ENCODE data around the gene PRRC1.

Gene PRRC1

DNA sequence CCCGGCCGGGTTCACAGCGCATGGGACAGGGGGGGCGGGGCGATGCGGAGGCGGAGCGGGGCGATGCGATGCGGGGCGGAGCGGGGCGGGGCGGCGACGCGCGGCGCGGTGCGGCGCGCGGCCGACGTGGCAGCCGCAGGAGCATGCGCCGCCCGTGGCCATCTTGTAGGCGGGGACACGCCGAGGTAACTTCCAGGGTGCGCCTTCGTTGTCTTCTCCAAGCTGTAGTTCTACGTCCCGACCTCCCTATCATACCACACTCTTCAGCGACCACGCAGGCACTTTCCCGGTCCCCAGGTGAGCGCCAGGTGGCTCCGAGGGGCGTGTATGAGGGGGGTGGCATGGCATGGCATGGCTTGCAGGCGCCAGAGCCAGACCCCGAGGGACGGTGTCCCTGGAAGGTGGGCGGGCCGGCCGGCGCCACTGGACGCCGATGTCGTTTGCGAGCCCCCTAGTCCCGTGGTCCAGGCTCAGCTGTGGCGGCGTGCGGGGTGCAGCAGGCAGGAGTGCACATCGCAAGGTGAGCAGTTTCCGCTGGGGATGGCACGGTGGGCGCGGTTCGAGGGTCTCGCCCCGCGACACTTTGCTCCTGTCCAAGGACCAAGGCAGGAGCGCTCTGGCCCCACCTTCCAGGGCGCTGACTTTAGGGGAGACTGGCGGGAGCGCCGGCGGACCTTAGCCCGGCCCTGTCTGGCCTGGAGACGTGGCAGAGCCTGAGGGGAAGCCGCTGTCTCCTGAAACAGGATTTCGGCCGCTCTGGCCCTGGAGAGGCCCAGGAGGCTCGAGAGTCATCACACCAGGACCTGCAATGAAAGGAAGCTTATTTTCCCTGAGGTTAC lies at the start of gene PRRC1:
Gene PRRC1, plus strand, starts transcription at position 161 of the 839 bp plus-strand sequence. CDS start 5,840 bp downstream, outside the sequence.
- H3K27ac ChIP-seq, result peak within 1 kb of the TSS; percentile 31 to 95 (median 87)

DNA sequence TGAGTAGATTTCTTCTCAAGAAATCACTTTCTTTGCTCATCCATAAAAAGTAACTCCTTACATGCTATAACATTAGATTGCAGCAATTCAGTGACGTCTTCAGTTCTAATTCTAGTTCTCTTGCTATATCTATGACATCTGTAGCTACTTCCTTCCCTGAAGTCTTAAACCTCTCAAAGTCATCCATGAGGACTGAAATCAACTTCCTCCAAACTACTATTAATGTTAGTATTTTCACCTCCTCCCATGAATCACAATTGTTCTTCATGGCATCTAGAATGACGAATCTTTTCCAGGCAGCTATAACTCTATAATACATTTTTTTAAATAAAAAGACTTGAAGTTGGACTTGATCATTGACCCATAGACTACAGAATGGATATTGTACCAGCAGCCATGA lies 46.2 kb upstream of the PRRC1 start:
- no peak overlapping the region for H3K27ac ChIP-seq
- no peak overlapping the region for H3K4me3 ChIP-seq

More for the DNA sequence above, at the start of gene PRRC1:
- peak within 1 kb of the TSS; percentile 86 to 100 (median 98) for H3K4me3 ChIP-seq

- no peak overlapping the region for H3K4me3 ChIP-seq
- no peak overlapping the region for H3K27ac ChIP-seq
These were observed 44.7 kb upstream of the PRRC1 start for GRCh38 chr5:127472700-127473099.

DNA sequence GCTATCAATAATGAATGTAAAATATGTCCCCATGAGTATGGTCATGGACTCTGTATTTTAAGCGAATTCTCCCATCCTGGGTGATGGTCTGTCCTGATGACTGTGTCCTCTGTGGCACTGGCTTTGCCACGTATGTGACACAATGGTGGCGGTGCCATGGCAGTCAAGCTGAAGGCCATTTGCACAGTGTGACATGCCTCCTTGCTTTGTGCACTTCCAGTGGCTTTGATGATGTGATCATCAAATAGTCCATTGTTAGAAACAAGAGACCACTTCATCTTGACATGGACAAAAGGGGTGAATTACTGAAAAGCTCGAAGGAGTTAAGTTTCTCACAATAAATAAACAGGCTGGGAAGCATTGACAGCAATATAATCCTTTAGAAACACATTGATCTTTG lies 31.0 kb upstream of the PRRC1 start:
- Histone ChIP-seq H3K27ac (no peak overlapping the region), H3K4me3 (no peak overlapping the region)

DNA sequence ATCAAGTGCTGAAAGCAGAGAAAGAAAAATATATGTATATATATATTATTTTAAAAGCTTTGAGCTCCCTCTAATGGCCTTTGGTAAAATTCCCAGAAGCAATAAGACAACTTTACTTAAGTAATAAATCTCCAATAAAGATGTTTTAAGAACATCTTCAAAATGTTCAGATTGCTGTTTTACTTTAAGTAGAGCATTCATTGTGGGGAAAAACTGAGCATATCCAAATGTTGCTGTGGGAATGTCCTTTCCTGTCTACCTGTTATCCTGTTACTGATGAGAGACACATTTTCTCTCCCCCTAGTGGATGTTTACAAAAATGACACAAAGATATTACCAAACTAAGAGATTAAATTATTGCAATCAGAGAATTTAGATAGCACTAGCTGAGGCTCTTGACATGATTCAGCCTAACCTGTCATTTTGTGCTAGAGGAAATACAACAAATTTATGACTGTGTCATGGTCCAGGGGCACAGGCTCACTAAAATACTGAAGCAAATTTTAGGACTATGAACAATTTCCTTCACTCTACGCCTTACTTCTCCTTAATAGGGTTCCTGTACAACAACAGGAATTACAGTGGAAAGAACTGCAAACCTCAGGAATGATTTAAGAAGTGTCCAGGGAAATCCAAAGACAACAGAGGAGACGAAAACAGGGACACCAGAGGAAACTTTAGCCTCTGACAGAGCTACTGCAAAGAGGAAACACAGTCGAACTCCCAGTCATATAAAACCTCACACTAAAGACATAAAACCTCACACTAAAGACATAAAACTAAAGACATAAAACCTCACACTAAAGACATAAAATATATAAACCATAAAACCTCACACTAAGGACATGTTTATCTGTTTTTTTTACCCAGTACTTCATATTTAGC lies 24.3 kb upstream of the PRRC1 start:
- no peak overlapping the region for H3K4me3 ChIP-seq
- no peak overlapping the region for H3K27ac ChIP-seq

GRCh38 chr5:127498548-127498947 lies 18.9 kb upstream of the PRRC1 start:
- H3K27ac ChIP-seq, result no peak overlapping the region

GRCh38 chr5:127505905-127506304 lies 11.5 kb upstream of the PRRC1 start:
- no peak overlapping the region for H3K27ac ChIP-seq

More at GRCh38 chr5:127498548-127498947, 18.9 kb upstream of the PRRC1 start:
- no peak overlapping the region for H3K4me3 ChIP-seq

DNA sequence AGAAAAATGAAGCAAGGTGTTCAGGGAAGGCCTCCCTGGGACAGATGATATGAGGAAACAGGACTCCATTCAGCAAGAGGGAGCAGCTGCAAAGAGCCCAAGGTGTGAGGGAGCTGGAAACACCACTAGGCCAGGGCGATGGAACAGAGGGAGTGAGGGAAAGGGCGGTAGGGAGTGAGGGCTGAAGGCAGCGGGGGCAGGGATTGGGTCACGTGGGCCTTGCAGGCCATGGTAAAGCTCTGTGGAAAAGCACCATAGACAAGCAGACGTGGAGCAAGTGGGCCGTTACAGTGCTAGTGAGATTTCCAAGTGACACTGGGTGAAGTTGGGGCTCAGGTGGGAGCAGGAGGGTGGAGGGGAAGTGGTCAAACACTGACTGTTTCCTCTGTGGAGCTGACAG lies 10.8 kb upstream of the PRRC1 start:
- Histone ChIP-seq H3K4me3 (no peak overlapping the region), H3K27ac (no peak overlapping the region)

More at GRCh38 chr5:127505905-127506304, 11.5 kb upstream of the PRRC1 start:
- no peak overlapping the region for H3K4me3 ChIP-seq

DNA sequence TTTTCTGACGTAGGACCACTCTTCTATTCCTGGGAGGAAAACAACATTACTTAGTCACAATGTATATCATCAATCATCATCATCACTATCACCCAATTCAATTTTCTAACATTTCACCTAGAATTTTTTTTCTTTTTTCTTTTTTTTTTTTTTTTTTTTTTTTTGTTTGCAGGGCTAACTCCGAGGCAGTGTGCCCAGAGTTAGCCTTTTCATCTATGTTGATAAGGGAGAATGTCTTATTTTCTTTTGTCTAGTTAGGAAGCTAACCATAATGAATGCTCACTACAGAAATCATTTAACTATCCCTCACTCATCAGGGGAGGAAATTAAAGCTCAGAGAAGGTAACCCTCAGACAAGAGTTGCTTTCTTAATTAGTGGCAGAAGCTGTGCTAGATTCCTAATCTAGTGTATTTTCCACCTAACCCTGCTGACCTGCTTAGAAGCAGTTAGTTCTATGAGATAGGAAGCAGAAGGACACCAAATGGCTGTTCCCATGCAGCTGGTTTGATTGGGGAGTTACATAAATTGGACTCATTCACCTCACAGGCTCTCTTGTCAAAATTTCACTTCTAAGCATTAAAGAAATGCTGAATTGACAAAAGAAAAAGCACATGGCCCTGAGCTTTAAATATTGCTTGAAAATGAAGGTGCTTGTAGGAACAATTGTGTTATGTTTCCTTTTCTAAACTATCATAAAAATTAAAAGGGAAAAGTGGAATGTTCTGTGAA lies 8.6 kb upstream of the PRRC1 start:
- no peak overlapping the region for H3K27ac ChIP-seq

DNA sequence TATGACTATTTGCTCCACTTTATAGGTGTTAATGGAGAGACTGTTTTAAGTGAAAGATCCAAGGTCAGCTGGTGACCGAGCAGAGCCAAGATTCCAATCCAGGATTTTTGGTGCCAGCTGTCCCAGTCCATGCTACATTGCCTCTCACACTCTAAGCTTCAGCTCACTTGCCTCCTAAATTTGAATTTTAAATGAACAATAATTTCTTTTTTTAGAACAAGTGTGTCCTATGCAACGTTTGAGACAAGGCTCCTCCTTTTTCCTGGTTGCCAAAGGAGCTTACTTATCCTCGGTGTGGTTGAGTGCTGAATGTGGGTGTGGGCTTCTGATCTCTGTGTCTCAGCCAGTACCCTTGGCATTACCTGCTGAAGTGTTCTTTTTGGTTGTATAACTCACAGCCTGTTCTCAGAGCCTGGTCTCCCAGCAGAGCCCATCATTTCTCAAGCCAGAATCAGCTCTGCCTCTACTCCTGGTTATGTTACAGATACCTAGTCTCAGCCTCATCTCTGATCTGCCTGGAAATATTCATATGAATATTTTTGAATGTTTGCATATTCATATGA lies 4.0 kb upstream of the PRRC1 start:
- Histone ChIP-seq H3K4me3 (no peak overlapping the region), H3K27ac (no peak overlapping the region)

More for the DNA sequence above, 8.6 kb upstream of the PRRC1 start:
- H3K4me3 ChIP-seq, result no peak overlapping the region

DNA sequence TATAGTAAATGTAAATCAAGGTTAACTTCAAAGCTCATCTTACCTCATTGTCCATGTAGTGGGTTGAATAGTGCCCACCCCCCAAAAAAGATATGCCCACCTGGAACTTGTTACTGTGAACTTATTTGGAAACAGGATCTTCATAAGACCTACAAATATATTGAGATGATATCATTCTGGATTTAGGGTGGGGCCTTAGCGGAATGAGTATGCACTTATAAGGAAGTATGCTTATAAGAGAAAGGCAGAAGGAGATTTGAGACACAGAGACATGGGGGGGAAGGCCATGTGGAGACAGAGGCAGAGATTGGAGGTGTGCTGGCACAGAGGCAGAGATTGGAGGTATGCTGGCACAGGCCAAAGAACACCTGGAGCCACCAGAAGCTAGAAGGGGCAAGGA lies 2.6 kb upstream of the PRRC1 start:
- no peak overlapping the region for H3K27ac ChIP-seq
- no peak overlapping the region for H3K4me3 ChIP-seq

GRCh38 chr5:127515693-127516440 lies 1.6 kb upstream of the PRRC1 start:
- no peak overlapping the region for H3K4me3 ChIP-seq
- H3K27ac ChIP-seq, result peak overlapping the region in 1 of 21 experiments; percentile 9

DNA sequence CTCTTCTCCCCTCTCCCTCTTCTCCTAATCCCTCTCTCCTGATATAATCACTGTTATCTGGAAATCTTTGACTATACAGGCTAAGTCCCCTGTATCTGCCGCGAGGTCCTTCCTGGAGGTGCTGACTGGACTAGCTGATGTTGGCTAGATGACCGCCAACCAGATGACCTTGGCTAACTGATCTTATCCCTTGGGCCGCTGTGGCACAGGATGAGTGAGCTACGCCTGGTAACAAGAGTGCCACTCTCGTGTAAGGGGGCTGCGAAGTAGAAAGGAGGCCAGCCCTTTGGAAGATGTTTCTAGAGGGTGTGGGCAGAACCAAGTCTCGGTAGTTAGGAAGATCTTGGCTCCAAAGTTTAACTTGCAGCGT lies 345 bp upstream of the PRRC1 start:
- Histone ChIP-seq H3K27ac (peak overlapping the region in 6 of 21 experiments; percentile 28 to 93 (median 54)), H3K4me3 (peak overlapping the region; percentile 20 to 100 (median 98))

DNA sequence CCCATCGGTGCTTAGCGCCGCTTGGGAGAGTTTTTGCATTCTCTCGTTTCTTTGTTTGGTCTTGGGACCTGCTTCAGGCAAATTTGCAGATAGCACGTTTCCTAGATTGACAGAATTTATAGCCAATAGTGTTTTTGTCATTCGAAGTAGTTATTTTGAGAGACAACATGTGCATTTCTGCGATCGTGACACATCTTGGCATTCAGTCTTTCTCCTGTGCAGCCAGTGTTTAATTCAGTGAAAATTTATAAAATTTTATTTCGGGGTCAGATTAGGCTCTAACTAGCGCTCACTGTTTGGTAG lies 830 bp downstream of the PRRC1 start:
- H3K4me3 ChIP-seq, result peak overlapping the region; percentile 86 to 100 (median 98)
- peak overlapping the region; percentile 31 to 95 (median 87) for H3K27ac ChIP-seq

- H3K27ac ChIP-seq, result no peak overlapping the region
- H3K4me3 ChIP-seq, result no peak overlapping the region
These were observed 2.1 kb downstream of the PRRC1 start for GRCh38 chr5:127519527-127519926.

- H3K4me3 ChIP-seq, result no peak overlapping the region
- no peak overlapping the region for H3K27ac ChIP-seq
These were observed 3.8 kb downstream of the PRRC1 start for GRCh38 chr5:127521138-127521770.

GRCh38 chr5:127525181-127525580 lies 7.7 kb downstream of the PRRC1 start:
- Histone ChIP-seq H3K27ac (no peak overlapping the region), H3K4me3 (no peak overlapping the region)

DNA sequence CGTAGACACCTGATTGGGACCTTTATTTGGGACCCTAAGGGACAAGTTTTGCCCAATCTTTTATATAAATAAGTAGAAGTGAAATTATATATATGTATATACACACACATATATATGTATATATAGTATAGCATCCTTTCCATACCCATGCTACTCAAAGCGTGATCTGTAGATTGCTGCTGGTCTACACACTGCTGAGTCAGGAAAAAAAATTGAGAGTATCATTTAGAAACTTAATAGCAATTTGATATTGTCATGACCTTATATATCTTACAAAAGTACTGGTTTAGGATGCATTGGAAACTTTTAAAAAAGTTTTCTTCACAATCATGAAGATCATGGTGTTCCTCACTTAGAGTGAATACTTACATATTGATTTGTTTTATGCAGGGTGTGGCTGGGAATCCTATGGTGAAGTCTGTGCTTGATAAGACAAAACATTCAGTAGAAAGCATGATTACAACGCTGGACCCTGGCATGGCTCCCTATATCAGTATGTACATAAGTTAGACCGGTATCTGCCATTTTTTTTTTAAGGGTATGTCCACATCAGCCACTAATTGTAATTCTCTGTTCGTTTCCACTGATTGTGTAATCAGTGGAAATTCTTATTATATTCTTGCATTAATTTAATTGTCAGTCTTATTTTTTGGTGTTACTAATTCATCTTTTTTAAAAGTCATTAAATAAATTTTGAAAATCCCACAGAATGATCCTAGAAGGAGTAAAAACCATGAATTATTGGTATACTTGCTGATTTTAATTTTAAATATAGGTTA lies 12.7 kb downstream of the PRRC1 start:
- H3K27ac ChIP-seq, result no peak overlapping the region
- H3K4me3 ChIP-seq, result no peak overlapping the region

All from skin epidermis (tissue), 12 donors.